Breast epithelium (tissue), 4 donors: Measurements from ENCODE around the gene ANO2. TPM values are rescaled to one million over a fixed set of nuclear protein-coding genes. Genes with fewer than 3 reads are reported as not detected.

Experiments used
- DNase-seq, 2 donors: peaks; one replicate each; pipeline ENCODE4 v3.0.0-alpha.2; 2019; ENCODE audit warnings: low spot score in 2 of 2
- H3K27ac ChIP-seq, 2 donors: fragments of 200-600 bp; sonication (generic) in 1 of 2; one replicate each; pipeline ENCODE4 v1.5.1; 2016 to 2019; ENCODE audit warnings: mild to moderate bottlenecking in 1 of 2
- H3K27me3 ChIP-seq, 2 donors: fragments of 200-600 bp; sonication (generic) in 1 of 2; one replicate each; pipeline versions ENCODE4 v1.5.1 to v1.6.0; 2017 to 2019; ENCODE audit warnings: control low read depth in 1 of 2, mild to moderate bottlenecking in 1 of 2
- H3K36me3 ChIP-seq: fragments of 200-600 bp; one replicate; pipeline ENCODE4 v1.5.1; 2019
- H3K4me1 ChIP-seq, 2 donors: fragments of 200-600 bp; sonication (generic); one replicate each; pipeline ENCODE4 v1.5.1; 2016 to 2019; ENCODE audit warnings: control low read depth in 1 of 2
- H3K4me3 ChIP-seq, 3 donors: fragments of 200-600 bp; sonication (generic); 1 replicate in 2 of 3; 2 replicates in 1 of 3; pipeline ENCODE4 v1.5.1; 2016 to 2019; ENCODE audit warnings: mild to moderate bottlenecking in 3 of 3, moderate library complexity in 2 of 3
- H3K9me3 ChIP-seq, 2 donors: fragments of 200-600 bp; sonication (generic) in 1 of 2; one replicate each; pipeline ENCODE4 v1.5.1; 2016 to 2019; ENCODE audit warnings: control low read depth in 1 of 2
- POLR2A ChIP-seq: fragments of 450-650 bp; IDR thresholded peaks from one replicate; pipeline ENCODE4 v1.6.1; 2016; ENCODE audit warnings: antibody characterized with exemption, mild to moderate bottlenecking, moderate library complexity
- POLR2AphosphoS5 ChIP-seq, 3 donors: sonication (generic); formaldehyde crosslinking; IDR thresholded peaks; one replicate each; pipeline ENCODE4 v1.6.1; 2017; ENCODE audit warnings: antibody characterized with exemption in 3 of 3
- intact Hi-C: fragments of 100-400 bp; cut with DNase I; formaldehyde crosslinking; loops from one replicate; pipeline ENCODE4 v1.15.1; 2023; ENCODE audit warnings: low total_unique reads
- total RNA-seq, 3 donors: library from RNA; depleted of rRNA; stranded (reverse); fragments of >200 nt; gene quantifications; one replicate each; pipeline ENCODE4 v1.1.0, GENCODE V29; 2016
- TF ChIP-seq, protein P1 (sequence below), 3 donors: fragments of 450-650 bp; IDR thresholded peaks; one replicate each; pipeline ENCODE4 v1.5.1; 2016 to 2017; ENCODE audit warnings: antibody characterized with exemption in 3 of 3, mild to moderate bottlenecking in 3 of 3, moderate library complexity in 3 of 3

Gene ANO2
- total RNA-seq, 3 donors from 2014 or later, result 5.0 to 33.1 (median 16.8) TPM

- Histone ChIP-seq H3K27me3 (peaks cover 0 to 7% of the 10 kb centered on the region in 2 donors), H3K27ac (no peak overlapping the region), H3K36me3 (no peaks in the 10 kb centered on the region), H3K9me3 (no peaks in the 10 kb centered on the region), H3K4me1 (no peaks in the 10 kb centered on the region), H3K4me3 (no peak overlapping the region)
- no peak for TF ChIP-seq POLR2A
- TF ChIP-seq POLR2AphosphoS5 (IDR thresholded peaks at IDR 0.05), result no peak
- TF ChIP-seq, protein P1, sequence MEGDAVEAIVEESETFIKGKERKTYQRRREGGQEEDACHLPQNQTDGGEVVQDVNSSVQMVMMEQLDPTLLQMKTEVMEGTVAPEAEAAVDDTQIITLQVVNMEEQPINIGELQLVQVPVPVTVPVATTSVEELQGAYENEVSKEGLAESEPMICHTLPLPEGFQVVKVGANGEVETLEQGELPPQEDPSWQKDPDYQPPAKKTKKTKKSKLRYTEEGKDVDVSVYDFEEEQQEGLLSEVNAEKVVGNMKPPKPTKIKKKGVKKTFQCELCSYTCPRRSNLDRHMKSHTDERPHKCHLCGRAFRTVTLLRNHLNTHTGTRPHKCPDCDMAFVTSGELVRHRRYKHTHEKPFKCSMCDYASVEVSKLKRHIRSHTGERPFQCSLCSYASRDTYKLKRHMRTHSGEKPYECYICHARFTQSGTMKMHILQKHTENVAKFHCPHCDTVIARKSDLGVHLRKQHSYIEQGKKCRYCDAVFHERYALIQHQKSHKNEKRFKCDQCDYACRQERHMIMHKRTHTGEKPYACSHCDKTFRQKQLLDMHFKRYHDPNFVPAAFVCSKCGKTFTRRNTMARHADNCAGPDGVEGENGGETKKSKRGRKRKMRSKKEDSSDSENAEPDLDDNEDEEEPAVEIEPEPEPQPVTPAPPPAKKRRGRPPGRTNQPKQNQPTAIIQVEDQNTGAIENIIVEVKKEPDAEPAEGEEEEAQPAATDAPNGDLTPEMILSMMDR (IDR thresholded peaks at IDR 0.05), result no peak
- intact Hi-C loops, result no loop called here
- DNase-seq, result no peak
These were observed 159.5 kb downstream of the ANO2 start for GRCh38 chr12:5785601-5786000.

DNA sequence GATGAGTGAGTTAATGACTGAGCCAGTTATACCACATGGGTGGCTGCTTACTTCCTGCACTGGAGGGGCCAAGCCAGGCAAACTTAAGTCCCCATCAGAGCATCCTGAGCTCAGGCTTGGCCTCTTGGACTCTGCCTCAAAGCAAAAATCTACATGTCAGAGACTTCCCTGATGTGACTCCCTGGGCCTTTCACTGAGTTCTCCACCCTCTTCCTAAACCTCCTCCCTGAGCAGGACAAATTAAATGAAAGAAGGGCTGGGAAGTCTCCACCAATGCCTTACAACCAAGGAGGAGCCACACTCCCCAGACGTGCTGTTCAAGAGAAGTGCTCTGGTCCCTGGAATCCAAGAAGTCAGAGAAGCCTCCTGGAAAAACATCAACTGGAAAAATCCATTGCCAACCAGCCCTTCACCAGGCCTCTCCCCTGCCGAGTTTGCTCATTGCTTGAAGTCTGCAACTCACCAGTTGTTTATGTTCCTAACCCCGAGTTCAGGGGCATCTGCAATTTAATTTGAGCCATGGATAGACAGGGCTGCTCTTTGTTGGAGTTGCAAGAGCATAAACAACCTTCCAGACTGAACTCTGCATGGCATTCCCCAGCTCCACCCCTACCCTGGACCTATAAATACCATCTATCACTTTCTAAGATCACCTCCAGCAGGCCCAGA, 160.5 kb downstream of the ANO2 start:
- Histone ChIP-seq H3K27me3 (peaks cover 0 to 7% of the 10 kb centered on the region in 2 donors), H3K9me3 (no peaks in the 10 kb centered on the region), H3K36me3 (no peaks in the 10 kb centered on the region), H3K27ac (no peak overlapping the region), H3K4me1 (no peaks in the 10 kb centered on the region), H3K4me3 (no peak overlapping the region)
- TF ChIP-seq, protein P1 (IDR thresholded peaks at IDR 0.05), result no peak
- TF ChIP-seq POLR2A (no peak), POLR2AphosphoS5 (IDR thresholded peaks at IDR 0.05) (no peak)
- intact Hi-C loops, result no loop called here
- DNase-seq, result no peak

DNA sequence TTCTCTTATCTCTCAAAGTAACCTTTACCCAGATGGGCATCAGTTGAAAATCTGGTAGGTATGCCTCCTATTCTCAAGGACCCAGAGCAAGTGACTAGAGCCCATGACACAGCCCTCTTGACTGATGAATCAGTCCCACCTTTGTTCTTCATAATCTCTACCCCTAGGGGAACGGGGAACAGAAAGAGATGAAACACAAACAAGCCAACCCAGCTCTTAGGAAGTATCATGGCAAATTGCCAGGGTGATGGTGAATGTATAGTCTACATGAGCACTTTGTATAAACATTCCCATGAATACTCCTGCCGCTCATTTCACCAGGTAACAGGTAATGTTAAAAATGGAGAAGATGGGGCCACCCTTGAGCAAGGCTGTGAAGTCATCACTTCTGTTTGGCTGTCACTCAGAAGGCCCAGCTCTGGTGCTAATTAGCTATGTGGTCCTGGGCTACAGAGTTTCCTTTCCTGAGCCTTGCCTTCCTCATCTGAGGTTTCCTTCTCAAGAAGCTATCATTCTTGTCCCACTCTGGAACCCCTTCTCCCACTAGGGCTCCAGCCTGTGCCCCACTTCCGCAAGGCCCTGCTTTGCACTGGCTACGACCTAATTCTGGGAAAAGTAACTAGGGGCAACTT, 161.7 kb downstream of the ANO2 start:
- Histone ChIP-seq H3K9me3 (no peaks in the 10 kb centered on the region), H3K4me1 (no peaks in the 10 kb centered on the region), H3K27ac (no peak overlapping the region), H3K27me3 (peaks cover 0 to 7% of the 10 kb centered on the region in 2 donors), H3K36me3 (no peaks in the 10 kb centered on the region), H3K4me3 (no peak overlapping the region)
- no peak for DNase-seq
- intact Hi-C loops, result no loop called here
- TF ChIP-seq, protein P1 (IDR thresholded peaks at IDR 0.05), result no peak
- no peak for TF ChIP-seq POLR2AphosphoS5 (IDR thresholded peaks at IDR 0.05)
- no peak for TF ChIP-seq POLR2A

DNA sequence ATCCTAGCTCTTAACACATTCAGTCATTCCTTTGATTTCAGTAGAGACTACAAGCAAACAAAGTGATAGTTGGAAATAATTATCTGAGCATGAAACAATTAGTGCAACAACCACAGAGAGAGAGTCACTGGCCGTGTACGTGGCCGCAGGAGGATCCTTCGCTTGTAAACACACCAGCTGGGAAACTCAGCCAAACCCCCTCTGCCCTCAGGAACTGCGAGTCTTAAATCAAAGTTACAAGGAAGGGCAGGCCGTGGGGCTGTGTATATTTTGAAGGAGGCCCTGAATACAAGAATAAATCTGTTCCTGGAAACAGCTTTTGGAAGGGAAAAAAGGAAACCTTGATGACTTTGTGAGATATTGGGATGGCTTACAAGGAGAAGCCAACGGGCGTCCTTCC, 164.5 kb downstream of the ANO2 start:
- Histone ChIP-seq H3K27ac (no peak overlapping the region), H3K4me3 (no peak overlapping the region), H3K36me3 (no peaks in the 10 kb centered on the region), H3K9me3 (no peaks in the 10 kb centered on the region), H3K4me1 (no peaks in the 10 kb centered on the region), H3K27me3 (peaks cover 0 to 7% of the 10 kb centered on the region in 2 donors)
- TF ChIP-seq POLR2AphosphoS5 (IDR thresholded peaks at IDR 0.05) (no peak), POLR2A (no peak)
- TF ChIP-seq, protein P1 (IDR thresholded peaks at IDR 0.05), result no peak
- intact Hi-C loops, result no loop called here
- no peak for DNase-seq

- Histone ChIP-seq H3K4me3 (no peak overlapping the region), H3K27me3 (peaks cover 0 to 7% of the 10 kb centered on the region in 2 donors)
- no peak for DNase-seq
These were observed 165.7 kb downstream of the ANO2 start for GRCh38 chr12:5779401-5779800.

More at GRCh38 chr12:5779401-5779800, 165.7 kb downstream of the ANO2 start:
- Histone ChIP-seq H3K4me1 (no peaks in the 10 kb centered on the region), H3K27ac (no peak overlapping the region), H3K36me3 (no peaks in the 10 kb centered on the region), H3K9me3 (no peaks in the 10 kb centered on the region)
- intact Hi-C loops, result no loop called here
- TF ChIP-seq POLR2AphosphoS5 (IDR thresholded peaks at IDR 0.05) (no peak), POLR2A (no peak)
- TF ChIP-seq, protein P1 (IDR thresholded peaks at IDR 0.05), result no peak
